OCI-LY1 (cell line): Measurements from ENCODE around the gene RRM2.
"Not testable (repeated sequence)": the region's sequence is repeated elsewhere in the genome, so short reads cannot be mapped to it uniquely, and the experiment has no call there.

Source experiments
- H2AFZ ChIP-seq: fragments of 200-600 bp; sonication (generic), shearing (Covaris generic); 2 replicates; pipeline ENCODE4 v1.6.0; 2014; ENCODE audit warnings: antibody characterized with exemption, mild to moderate bottlenecking, low read length
- H3F3A ChIP-seq: fragments of 200-600 bp; sonication (generic), shearing (Covaris generic); 2 replicates; pipeline ENCODE4 v1.6.0; 2014; ENCODE audit warnings: mild to moderate bottlenecking, antibody characterized with exemption, low read length, moderate library complexity; ENCODE audit not compliant: insufficient read depth
- H3K27ac ChIP-seq: fragments of 200-600 bp; sonication (generic); 2 replicates; pipeline ENCODE4 v1.5.1; 2014; ENCODE audit warnings: low read length, mixed run types, mild to moderate bottlenecking, low read depth; ENCODE audit not compliant: poor library complexity, severe bottlenecking
- H3K27me3 ChIP-seq: fragments of 200-600 bp; sonication (generic); 2 replicates; pipeline ENCODE4 v1.6.0; 2014; ENCODE audit warnings: antibody characterized with exemption, mild to moderate bottlenecking, low read length, moderate library complexity; ENCODE audit not compliant: insufficient read depth
- H3K36me3 ChIP-seq: fragments of 200-600 bp; sonication (generic); 2 replicates; pipeline ENCODE4 v1.6.1; 2014; ENCODE audit warnings: mild to moderate bottlenecking, antibody characterized with exemption, low read length, moderate library complexity, mixed read lengths; ENCODE audit not compliant: insufficient read depth
- H3K4me1 ChIP-seq: fragments of 200-600 bp; sonication (generic); 2 replicates; pipeline ENCODE4 v1.5.1; 2014; ENCODE audit warnings: mild to moderate bottlenecking, low read length, moderate library complexity; ENCODE audit not compliant: insufficient read depth, severe bottlenecking
- H3K4me2 ChIP-seq: fragments of 200-600 bp; sonication (generic), shearing (Covaris generic); 2 replicates; pipeline ENCODE4 v1.6.1; 2014; ENCODE audit warnings: low read length
- H3K4me3 ChIP-seq: fragments of 200-600 bp; sonication (generic); 2 replicates; pipeline ENCODE4 v1.5.1; 2014; ENCODE audit warnings: low read length, low read depth, mild to moderate bottlenecking, mixed read lengths; ENCODE audit not compliant: poor library complexity, severe bottlenecking
- H3K79me2 ChIP-seq: fragments of 200-600 bp; shearing (Covaris generic); 2 replicates; pipeline ENCODE4 v1.6.1; 2016; ENCODE audit warnings: mixed run types, low read length, mixed read lengths; ENCODE audit not compliant: insufficient read depth
- H3K9ac ChIP-seq: fragments of 200-600 bp; sonication (generic), shearing (Covaris generic); 2 replicates; pipeline ENCODE4 v1.6.1; 2014; ENCODE audit warnings: mild to moderate bottlenecking, low read length, mixed read lengths
- H3K9me2 ChIP-seq: fragments of 200-600 bp; sonication (generic), shearing (Covaris generic); 2 replicates; pipeline ENCODE4 v1.6.1; 2014; ENCODE audit warnings: low read depth, mild to moderate bottlenecking, low read length, mixed read lengths
- H3K9me3 ChIP-seq: fragments of 200-600 bp; shearing (Covaris generic); 2 replicates; pipeline ENCODE4 v1.6.1; 2014; ENCODE audit warnings: low read length, mixed read lengths
- H4K20me1 ChIP-seq: fragments of 200-600 bp; sonication (generic), shearing (Covaris generic); 2 replicates; pipeline ENCODE4 v1.6.0; 2016; ENCODE audit warnings: mild to moderate bottlenecking, low read length; ENCODE audit not compliant: insufficient read depth
- EZH2 ChIP-seq: fragments of 200-600 bp; sonication (generic), shearing (Covaris generic); IDR thresholded peaks from 2 replicates; pipeline ENCODE4 v1.8.0; 2017; ENCODE audit warnings: borderline replicate concordance, mixed run types, mild to moderate bottlenecking, antibody characterized with exemption, low read length, moderate library complexity, mixed read lengths
- TF ChIP-seq, protein P1 (sequence below): fragments of 200-600 bp; sonication (generic), shearing (Covaris generic); IDR thresholded peaks from 2 replicates; pipeline ENCODE4 v1.5.1; 2017; ENCODE audit warnings: mild to moderate bottlenecking, antibody characterized with exemption, low read length, moderate library complexity, mixed read lengths

Gene RRM2

DNA sequence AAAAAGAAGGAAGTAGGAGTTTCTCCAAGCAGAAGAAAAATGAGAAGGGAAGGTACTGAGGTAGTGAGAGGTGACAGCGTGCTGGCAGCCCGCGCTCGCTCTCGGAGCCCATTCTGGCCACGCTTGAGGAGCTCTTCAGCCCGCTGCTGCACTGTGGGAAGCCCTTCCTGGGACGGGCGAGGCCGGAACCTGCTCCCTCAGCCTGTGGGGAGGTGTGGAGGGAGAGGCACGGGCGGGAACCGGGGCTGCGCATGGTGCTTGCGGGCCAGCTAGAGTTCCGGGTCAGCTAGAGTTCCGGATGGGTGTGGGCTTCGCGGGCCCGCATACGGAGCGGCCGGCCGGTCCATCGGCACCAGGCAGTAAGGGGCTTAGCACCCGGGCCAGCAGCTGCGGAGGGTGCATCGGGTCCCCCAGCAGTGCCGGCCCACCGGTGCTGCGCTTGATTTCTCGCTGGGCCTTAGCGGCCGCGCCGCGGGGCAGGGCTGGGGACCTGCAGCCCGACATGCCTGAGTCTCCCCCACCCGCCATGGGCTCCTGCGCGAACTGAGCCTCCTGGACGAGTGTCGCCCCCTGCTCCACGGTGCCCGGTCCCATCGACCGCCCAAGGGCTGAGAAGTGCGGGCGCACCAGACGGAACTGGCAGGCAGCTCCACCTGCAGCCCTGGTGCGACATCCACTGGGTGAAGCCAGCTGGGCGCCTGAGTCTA lies 31.2 kb upstream of the RRM2 start:
- H3K27ac ChIP-seq: no peak overlapping the region

DNA sequence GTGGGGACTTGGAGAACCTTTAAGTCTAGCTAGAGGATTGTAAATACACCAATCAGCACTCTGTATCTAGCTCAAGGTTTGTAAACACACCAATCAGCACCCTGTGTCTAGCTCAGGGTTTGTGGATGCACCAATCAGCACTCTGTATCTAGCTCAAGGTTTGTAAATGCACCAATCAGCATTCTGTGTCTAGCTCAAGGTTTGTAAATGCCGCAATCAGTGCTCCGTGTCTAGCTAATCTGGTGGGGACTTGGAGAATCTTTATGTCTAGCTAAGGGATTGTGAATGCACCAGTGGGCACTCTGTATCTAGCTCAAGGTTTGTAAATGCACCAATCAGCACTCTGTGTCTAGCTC lies 30.7 kb upstream of the RRM2 start:
- H3K27ac ChIP-seq, H3K36me3 ChIP-seq, H3K9me3 ChIP-seq, H4K20me1 ChIP-seq, H3K4me3 ChIP-seq, H3K9ac ChIP-seq, H3F3A ChIP-seq, H3K9me2 ChIP-seq, H3K79me2 ChIP-seq, H3K4me1 ChIP-seq, H2AFZ ChIP-seq, H3K4me2 ChIP-seq: not testable (repeated sequence)
- H3K27me3 ChIP-seq: peaks cover 13% of the 10 kb centered on the region; the same call in 1 of the 2 replicates

More for the DNA sequence above, 31.2 kb upstream of the RRM2 start:
- Histone ChIP-seq H3K9me2 (no peaks in the 10 kb centered on the region), H3K9ac (no peak overlapping the region), H3K79me2 (no peaks in the 10 kb centered on the region), H3K4me1 (no peaks in the 10 kb centered on the region), H3K4me2 (peak overlapping the region; percentile 21; the same call in 1 of the 2 replicates), H4K20me1 (no peaks in the 10 kb centered on the region), H3K36me3 (no peaks in the 10 kb centered on the region), H3K9me3 (0 out of 2 replicates have a peak, but pooled peaks cover 3% of the 10 kb centered on the region), H3K4me3 (no peak overlapping the region), H3K27me3 (peaks cover 13% of the 10 kb centered on the region; the same call in 1 of the 2 replicates), H2AFZ (no peak overlapping the region), H3F3A (no peaks in the 10 kb centered on the region)
- TF ChIP-seq, protein P1, sequence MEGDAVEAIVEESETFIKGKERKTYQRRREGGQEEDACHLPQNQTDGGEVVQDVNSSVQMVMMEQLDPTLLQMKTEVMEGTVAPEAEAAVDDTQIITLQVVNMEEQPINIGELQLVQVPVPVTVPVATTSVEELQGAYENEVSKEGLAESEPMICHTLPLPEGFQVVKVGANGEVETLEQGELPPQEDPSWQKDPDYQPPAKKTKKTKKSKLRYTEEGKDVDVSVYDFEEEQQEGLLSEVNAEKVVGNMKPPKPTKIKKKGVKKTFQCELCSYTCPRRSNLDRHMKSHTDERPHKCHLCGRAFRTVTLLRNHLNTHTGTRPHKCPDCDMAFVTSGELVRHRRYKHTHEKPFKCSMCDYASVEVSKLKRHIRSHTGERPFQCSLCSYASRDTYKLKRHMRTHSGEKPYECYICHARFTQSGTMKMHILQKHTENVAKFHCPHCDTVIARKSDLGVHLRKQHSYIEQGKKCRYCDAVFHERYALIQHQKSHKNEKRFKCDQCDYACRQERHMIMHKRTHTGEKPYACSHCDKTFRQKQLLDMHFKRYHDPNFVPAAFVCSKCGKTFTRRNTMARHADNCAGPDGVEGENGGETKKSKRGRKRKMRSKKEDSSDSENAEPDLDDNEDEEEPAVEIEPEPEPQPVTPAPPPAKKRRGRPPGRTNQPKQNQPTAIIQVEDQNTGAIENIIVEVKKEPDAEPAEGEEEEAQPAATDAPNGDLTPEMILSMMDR: no peak
- no peak for TF ChIP-seq EZH2

DNA sequence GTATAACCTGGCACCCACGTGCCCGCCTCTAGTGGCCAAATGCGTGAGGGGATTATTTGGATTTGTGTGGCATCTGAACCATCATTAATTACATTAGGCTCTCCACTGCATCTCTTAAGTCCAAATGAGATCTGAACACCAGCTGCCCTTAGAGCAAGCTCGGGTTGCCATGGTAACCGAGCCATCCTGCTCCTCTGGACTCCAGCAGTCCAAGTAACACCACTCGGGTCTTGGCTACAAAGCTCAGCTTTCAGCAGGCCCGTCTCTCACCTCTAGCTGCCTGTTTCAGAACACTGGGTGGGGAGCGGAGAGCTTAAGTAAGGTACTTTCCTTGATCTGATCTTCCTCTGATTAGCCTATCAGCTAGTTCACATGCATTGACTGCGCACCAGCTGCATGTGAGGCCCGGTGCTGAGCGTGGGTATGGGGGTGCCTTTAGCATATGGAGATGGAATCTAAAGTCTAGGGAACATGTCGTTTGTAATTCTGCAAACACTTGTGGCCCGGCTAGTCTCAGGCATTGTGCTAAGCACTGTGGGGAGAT lies 28.2 kb upstream of the RRM2 start:
- H3K79me2 ChIP-seq: no peaks in the 10 kb centered on the region
- H3K36me3 ChIP-seq: no peaks in the 10 kb centered on the region
- H3K27ac ChIP-seq: no peak overlapping the region
- no peaks in the 10 kb centered on the region for H4K20me1 ChIP-seq
- H3F3A ChIP-seq: no peaks in the 10 kb centered on the region
- no peaks in the 10 kb centered on the region for H3K4me1 ChIP-seq
- H2AFZ ChIP-seq: no peak overlapping the region
- TF ChIP-seq, protein P1: no peak
- TF ChIP-seq EZH2: no peak
- no peak overlapping the region for H3K4me3 ChIP-seq
- no peak overlapping the region for H3K4me2 ChIP-seq
- H3K27me3 ChIP-seq: peaks cover 15% of the 10 kb centered on the region
- no peak overlapping the region for H3K9ac ChIP-seq
- H3K9me3 ChIP-seq: 0 out of 2 replicates have a peak, but pooled peaks cover 3% of the 10 kb centered on the region
- no peaks in the 10 kb centered on the region for H3K9me2 ChIP-seq

DNA sequence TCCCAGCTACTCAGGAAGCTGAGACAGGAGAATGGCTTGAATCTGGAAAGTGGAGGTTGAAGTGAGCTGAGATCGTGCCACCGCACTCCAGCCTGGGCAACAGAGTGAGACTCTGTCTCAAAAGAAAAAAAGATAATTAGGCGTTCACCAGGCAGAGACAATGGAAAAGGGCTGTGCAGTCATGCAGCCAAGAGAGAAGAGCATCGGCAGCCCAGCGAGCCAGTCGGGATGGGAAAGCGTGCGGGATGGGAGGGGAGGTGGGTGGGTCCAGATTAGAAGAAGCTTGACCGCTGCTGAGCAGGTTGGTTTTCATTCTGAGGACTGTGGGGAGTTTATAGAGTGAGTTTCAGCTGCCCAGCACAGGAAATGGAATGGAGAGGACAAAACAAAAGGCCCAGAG lies 27.4 kb upstream of the RRM2 start:
- no peak overlapping the region for H2AFZ ChIP-seq
- no peaks in the 10 kb centered on the region for H3K36me3 ChIP-seq
- H4K20me1 ChIP-seq: no peaks in the 10 kb centered on the region
- no peak overlapping the region for H3K4me3 ChIP-seq
- no peaks in the 10 kb centered on the region for H3K4me1 ChIP-seq
- H3K27ac ChIP-seq: no peak overlapping the region
- 0 out of 2 replicates have a peak, but pooled peaks cover 3% of the 10 kb centered on the region for H3K9me3 ChIP-seq
- H3K79me2 ChIP-seq: no peaks in the 10 kb centered on the region
- no peaks in the 10 kb centered on the region for H3K9me2 ChIP-seq
- TF ChIP-seq, protein P1: no peak
- no peak for TF ChIP-seq EZH2
- no peaks in the 10 kb centered on the region for H3F3A ChIP-seq
- peaks cover 15% of the 10 kb centered on the region for H3K27me3 ChIP-seq
- H3K4me2 ChIP-seq: no peak overlapping the region
- H3K9ac ChIP-seq: no peak overlapping the region
